GM19023 (cell line): ENCODE results near the gene XPO5.
A peak's percentile ranks its signal among the peaks of the same experiment; 100 is the strongest.
"Not testable (repeated sequence)": the region's sequence is repeated elsewhere in the genome, so short reads cannot be mapped to it uniquely, and the experiment has no call there.

Experiments used
- ATAC-seq: cut with Tn5 transposase; IDR thresholded peaks from one replicate; pipeline ENCODE4 v1.9.1; 2021; ENCODE audit warnings: mild to moderate bottlenecking, moderate library complexity; ENCODE audit not compliant: unreplicated experiment

XPO5 gene

GRCh38 chr6:43575772-43576551, at the start of gene XPO5, which contains the start of gene POLH:
XPO5 (minus strand) TSS chr6:43576038; CDS start chr6:43575864, 174 bp downstream.
POLH (plus strand) TSS chr6:43576185; CDS start chr6:43582320, 6,135 bp downstream.
- ATAC-seq: peak; percentile 80

DNA sequence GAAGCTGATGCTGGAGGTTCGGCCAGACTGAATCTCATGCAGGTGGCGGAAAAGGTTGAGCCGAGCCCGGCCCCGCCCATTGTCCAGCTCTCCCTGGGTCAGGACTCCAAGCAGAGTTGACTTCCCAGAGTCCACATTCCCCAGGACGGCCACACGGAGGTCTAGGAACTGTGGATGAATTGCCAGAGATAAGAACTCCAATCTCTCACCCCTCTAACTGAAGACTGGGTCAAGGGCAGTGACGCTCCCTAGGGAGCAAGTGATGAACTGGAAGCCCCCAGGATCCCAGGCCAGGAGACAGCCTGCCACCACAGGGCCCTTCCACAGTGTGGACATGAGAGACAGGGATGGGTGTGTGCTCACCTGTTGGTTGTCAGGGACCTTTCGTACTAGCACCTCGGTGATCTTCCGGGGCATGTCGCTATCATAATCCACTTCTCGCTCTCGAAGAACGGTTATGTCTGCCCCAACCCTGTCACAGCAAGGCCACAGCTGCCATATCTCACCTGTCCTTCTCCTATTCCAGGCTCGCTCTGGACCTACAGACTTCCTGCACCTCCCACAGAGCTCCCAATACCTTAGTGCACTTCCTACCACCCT, 49.7 kb upstream of the XPO5 start:
- no peak for ATAC-seq

DNA sequence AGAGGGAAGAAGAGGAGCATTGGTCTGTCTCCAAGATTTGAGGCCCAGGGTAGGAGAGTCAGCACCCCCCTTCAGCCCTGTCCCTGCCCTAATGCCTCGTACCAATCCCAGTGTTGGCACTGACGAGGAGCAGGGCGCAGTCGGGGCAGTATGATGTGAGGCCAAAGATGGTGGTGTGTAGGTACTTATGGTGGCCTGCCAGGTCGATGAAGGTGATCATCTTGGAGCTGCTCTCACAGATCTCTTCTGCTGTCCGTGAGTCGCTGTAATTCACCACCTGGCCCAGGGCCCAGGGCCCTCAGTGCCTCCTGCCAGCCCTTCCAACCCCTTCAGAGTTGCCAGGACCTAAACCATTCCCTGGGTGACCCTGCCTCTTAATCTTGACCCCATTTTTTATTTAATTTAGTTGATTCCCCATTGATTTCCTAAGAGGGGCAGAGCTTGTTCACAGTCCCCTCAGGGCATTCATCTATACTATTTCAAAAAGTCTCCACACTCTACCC, 49.0 kb upstream of the XPO5 start:
- no peak for ATAC-seq

GRCh38 chr6:43623880-43624785, 48.3 kb upstream of the XPO5 start:
- no peak for ATAC-seq

GRCh38 chr6:43622541-43622940, 46.7 kb upstream of the XPO5 start:
- ATAC-seq: no peak

- no peak for ATAC-seq
Observed at GRCh38 chr6:43621836-43622180, 46.0 kb upstream of the XPO5 start.

GRCh38 chr6:43621078-43621835, 45.4 kb upstream of the XPO5 start:
- ATAC-seq: no peak

- no peak for ATAC-seq
Observed at GRCh38 chr6:43616725-43617472, 41.1 kb upstream of the XPO5 start.

- no peak for ATAC-seq
Observed at GRCh38 chr6:43614396-43614730, 38.5 kb upstream of the XPO5 start.

DNA sequence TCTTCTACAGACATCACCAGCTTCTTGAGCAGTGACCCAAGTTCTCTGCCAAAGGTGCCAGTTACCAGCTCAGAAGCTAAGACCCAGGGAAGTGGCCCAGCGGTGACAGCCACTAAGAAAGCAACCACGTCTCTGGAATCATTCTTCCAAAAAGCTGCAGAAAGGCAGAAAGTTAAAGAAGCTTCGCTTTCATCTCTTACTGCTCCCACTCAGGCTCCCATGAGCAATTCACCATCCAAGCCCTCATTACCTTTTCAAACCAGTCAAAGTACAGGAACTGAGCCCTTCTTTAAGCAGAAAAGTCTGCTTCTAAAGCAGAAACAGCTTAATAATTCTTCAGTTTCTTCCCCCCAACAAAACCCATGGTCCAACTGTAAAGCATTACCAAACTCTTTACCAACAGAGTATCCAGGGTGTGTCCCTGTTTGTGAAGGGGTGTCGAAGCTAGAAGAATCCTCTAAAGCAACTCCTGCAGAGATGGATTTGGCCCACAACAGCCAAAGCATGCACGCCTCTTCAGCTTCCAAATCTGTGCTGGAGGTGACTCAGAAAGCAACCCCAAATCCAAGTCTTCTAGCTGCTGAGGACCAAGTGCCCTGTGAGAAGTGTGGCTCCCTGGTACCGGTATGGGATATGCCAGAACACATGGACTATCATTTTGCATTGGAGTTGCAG, 38.0 kb upstream of the XPO5 start:
- no peak for ATAC-seq

DNA sequence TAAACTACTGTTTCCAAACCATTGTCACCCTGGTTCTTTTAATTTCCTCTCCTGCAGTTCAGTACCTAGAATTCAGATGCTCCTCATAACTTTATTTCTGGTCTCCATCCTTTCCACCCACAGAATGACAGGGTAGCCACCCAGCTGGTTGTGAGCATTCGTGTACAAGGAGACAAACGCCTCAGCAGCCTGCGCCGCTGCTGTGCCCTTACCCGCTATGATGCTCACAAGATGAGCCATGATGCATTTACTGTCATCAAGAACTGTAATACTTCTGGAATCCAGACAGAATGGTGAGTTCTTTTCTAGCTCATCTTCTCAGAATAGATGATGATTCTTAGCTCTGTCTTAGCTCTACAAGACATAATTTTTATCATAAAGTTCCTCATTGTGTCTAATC, 34.6 kb upstream of the XPO5 start:
- no peak for ATAC-seq

DNA sequence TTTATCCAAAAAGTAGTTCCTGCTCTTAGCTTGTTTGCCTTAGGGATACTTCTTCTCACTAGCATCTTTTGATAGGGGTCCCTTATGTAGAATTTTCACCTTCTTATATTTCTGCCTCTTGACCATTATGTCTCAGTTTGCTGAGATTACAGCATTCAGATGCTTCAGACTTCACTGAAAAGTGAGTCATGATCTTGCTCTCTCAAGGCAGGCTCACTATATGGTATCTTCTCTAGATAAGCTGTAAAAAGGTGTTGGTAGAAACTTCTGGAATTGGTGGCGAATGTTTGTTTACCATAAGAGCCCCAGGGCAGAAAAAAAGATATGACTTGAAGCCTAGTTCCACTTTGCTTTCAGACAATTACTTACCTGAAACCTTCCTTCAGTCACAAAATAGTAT, 33.6 kb upstream of the XPO5 start:
- ATAC-seq: no peak

DNA sequence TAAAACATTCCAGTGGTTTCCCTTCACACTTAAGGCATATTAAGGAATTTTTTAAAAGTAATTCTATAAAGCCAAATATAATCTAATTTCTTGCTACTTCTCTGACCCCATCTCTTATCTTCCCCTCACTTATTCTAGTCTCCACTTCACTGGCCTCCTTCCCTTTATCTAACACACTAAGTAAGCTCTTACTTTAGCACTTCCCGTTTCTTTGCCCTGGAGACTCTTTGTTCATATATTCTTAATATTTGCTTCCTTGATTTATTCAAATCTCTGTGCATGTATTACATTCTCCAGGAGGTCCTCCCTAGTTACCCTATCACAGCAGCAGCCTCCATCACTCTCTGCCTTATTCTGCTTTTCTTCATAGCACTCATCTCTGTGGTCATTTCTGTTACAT, 33.0 kb upstream of the XPO5 start:
- no peak for ATAC-seq

GRCh38 chr6:43608310-43608763, 32.5 kb upstream of the XPO5 start:
- ATAC-seq: no peak

- no peak for ATAC-seq
Observed at GRCh38 chr6:43606019-43606418, 30.2 kb upstream of the XPO5 start.

DNA sequence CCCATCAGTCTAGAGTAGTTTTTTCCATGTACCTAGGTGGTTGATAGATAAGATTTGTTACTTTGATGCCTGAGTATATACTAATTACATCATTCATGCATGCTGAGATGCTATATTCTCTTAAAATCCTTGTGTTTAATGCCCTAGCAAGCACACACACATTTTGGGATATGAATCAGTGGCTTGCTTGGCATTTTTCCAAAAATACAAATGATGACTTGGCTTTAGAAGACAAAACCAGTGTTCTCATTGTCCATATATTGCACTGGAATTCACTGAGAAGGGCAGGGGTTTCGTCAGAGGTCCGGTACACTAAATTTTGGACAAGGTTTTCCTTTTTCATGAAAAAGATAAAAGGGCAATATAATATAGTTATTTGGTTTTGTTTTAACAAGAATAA, 28.3 kb upstream of the XPO5 start:
- ATAC-seq: no peak

- ATAC-seq: no peak
Observed at GRCh38 chr6:43600595-43600994, 24.8 kb upstream of the XPO5 start.

GRCh38 chr6:43593938-43594337, 18.1 kb upstream of the XPO5 start:
- no peak for ATAC-seq

GRCh38 chr6:43589564-43589963, 13.7 kb upstream of the XPO5 start:
- ATAC-seq: not testable (repeated sequence)
